DOHH2 (cell line): Measurements from ENCODE around the gene MFAP3.

Source experiments
- H3F3A ChIP-seq: fragments of 200-600 bp; sonication (generic), shearing (Covaris generic); 2 replicates; pipeline ENCODE4 v1.6.0; 2016; ENCODE audit warnings: antibody characterized with exemption, mild to moderate bottlenecking; ENCODE audit not compliant: control insufficient read depth, insufficient read depth
- H3K27ac ChIP-seq: fragments of 200-600 bp; sonication (generic); 2 replicates; pipeline ENCODE4 v1.5.1; 2014; ENCODE audit warnings: low read depth, mild to moderate bottlenecking, low read length, moderate library complexity
- H3K27me3 ChIP-seq: fragments of 200-600 bp; sonication (generic); 2 replicates; pipeline ENCODE4 v1.6.1; 2014; ENCODE audit warnings: mild to moderate bottlenecking, low read length, mixed read lengths; ENCODE audit not compliant: control insufficient read depth
- H3K36me3 ChIP-seq: fragments of 200-600 bp; sonication (generic); 2 replicates; pipeline ENCODE4 v1.6.1; 2014; ENCODE audit warnings: mild to moderate bottlenecking, low read length, moderate library complexity, mixed read lengths; ENCODE audit not compliant: control insufficient read depth
- H3K4me1 ChIP-seq: fragments of 200-600 bp; sonication (generic); 2 replicates; pipeline ENCODE4 v1.6.1; 2014; ENCODE audit warnings: mild to moderate bottlenecking, low read length, mixed read lengths; ENCODE audit not compliant: control insufficient read depth
- H3K4me2 ChIP-seq: fragments of 200-600 bp; sonication (generic); 2 replicates; pipeline ENCODE4 v1.6.0; 2014; ENCODE audit warnings: mild to moderate bottlenecking, low read length, moderate library complexity
- H3K4me3 ChIP-seq: fragments of 200-600 bp; sonication (generic); 2 replicates; pipeline ENCODE4 v1.5.1; 2014; ENCODE audit warnings: mild to moderate bottlenecking, low read length, mixed read lengths
- H3K79me2 ChIP-seq: fragments of 200-600 bp; sonication (generic); 2 replicates; pipeline ENCODE4 v1.6.1; 2014; ENCODE audit warnings: mild to moderate bottlenecking, low read length, mixed read lengths; ENCODE audit not compliant: control insufficient read depth
- H3K9me2 ChIP-seq: fragments of 200-600 bp; sonication (generic); replicated peaks from 2 replicates; pipeline ENCODE4 v1.6.1; 2014; ENCODE audit warnings: mild to moderate bottlenecking, low read length, mixed read lengths; ENCODE audit not compliant: control insufficient read depth
- H3K9me3 ChIP-seq: fragments of 200-600 bp; sonication (generic); 2 replicates; pipeline ENCODE4 v1.6.1; 2014; ENCODE audit warnings: antibody characterized with exemption, low read length, mixed read lengths; ENCODE audit not compliant: control insufficient read depth, insufficient read depth
- H4K20me1 ChIP-seq: fragments of 200-600 bp; sonication (generic); 2 replicates; pipeline ENCODE4 v1.6.0; 2014; ENCODE audit warnings: low read depth, mild to moderate bottlenecking, antibody characterized with exemption, low read length, moderate library complexity; ENCODE audit not compliant: control insufficient read depth, insufficient read depth
- CTCF ChIP-seq: fragments of 200-600 bp; sonication (generic); IDR thresholded peaks from one replicate; pipeline ENCODE4 v1.5.1; 2014; ENCODE audit warnings: antibody characterized with exemption, mild to moderate bottlenecking, low read depth, low read length; ENCODE audit not compliant: poor library complexity, severe bottlenecking
- EZH2phosphoT487 ChIP-seq: fragments of 200-600 bp; sonication (generic); IDR thresholded peaks from 2 replicates; pipeline ENCODE4 v1.6.1; 2017; ENCODE audit warnings: borderline replicate concordance, mild to moderate bottlenecking, antibody characterized with exemption, low read length, moderate library complexity, mixed read lengths

Gene MFAP3

DNA sequence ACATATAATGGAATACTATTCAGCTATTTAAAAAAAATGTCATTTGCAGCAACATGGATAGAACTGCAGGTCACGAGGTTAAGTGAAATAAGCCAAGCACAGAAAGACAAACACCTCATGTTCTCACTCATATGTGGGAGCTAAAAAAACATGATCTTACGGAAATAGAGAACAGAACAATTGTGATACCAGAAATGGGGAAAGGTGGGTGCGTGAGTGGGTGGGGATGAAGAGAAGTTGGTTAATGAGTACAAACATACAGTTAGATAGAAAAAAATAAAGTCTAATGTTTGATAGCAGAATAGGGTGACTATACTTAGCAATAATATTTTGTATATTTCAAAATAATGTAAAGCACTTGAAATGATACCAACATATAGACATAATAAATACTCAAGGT, 38.8 kb upstream of the MFAP3 start:
- H3K36me3 ChIP-seq = peaks cover 5% of the 10 kb centered on the region; the same call in 1 of the 2 replicates

GRCh38 chr5:154000703-154001102, 38.1 kb upstream of the MFAP3 start:
- no peak for TF ChIP-seq CTCF
- TF ChIP-seq EZH2phosphoT487 = no peak
- Histone ChIP-seq H3K36me3 (peaks cover 5% of the 10 kb centered on the region; the same call in 1 of the 2 replicates), H3F3A (no peaks in the 10 kb centered on the region), H3K27me3 (no peaks in the 10 kb centered on the region), H3K4me1 (no peaks in the 10 kb centered on the region), H4K20me1 (no peaks in the 10 kb centered on the region), H3K79me2 (no peaks in the 10 kb centered on the region), H3K4me3 (no peak overlapping the region), H3K4me2 (no peak overlapping the region), H3K9me2 (no peaks in the 10 kb centered on the region), H3K27ac (no peak overlapping the region), H3K9me3 (no peaks in the 10 kb centered on the region)

More for the DNA sequence above, 38.8 kb upstream of the MFAP3 start:
- Histone ChIP-seq H4K20me1 (no peaks in the 10 kb centered on the region), H3K4me2 (no peak overlapping the region), H3K27ac (no peak overlapping the region), H3K4me3 (no peak overlapping the region), H3K79me2 (no peaks in the 10 kb centered on the region), H3K9me2 (no peaks in the 10 kb centered on the region), H3K9me3 (no peaks in the 10 kb centered on the region), H3F3A (no peaks in the 10 kb centered on the region), H3K27me3 (no peaks in the 10 kb centered on the region), H3K4me1 (no peaks in the 10 kb centered on the region)
- TF ChIP-seq EZH2phosphoT487 (no peak), CTCF (no peak)

DNA sequence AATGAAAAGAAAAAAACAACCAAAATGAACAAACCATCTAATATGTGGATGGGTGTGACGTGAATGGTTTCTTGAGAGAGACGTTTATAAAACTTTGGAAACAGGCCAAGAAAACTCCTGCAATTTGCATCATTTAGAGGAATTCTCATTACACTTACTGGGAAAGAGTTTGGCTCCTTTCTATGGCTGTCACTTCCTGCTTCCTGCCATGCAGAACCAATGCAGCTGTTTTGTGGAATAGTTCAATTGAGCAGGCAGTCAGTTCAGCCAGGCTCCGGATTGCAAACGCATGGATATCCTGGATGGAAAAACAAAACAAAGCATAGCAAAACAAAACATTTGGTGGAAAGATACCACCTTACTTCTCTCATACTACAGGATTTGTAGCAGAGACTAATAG, 36.7 kb upstream of the MFAP3 start:
- Histone ChIP-seq H3K4me2 (no peak overlapping the region), H3K27ac (no peak overlapping the region), H3K9me3 (no peaks in the 10 kb centered on the region), H3K36me3 (peaks cover 4% of the 10 kb centered on the region; the same call in 1 of the 2 replicates), H3K4me1 (no peaks in the 10 kb centered on the region), H3K27me3 (no peaks in the 10 kb centered on the region), H3F3A (no peaks in the 10 kb centered on the region), H3K79me2 (no peaks in the 10 kb centered on the region), H3K4me3 (no peak overlapping the region), H4K20me1 (no peaks in the 10 kb centered on the region), H3K9me2 (no peaks in the 10 kb centered on the region)
- TF ChIP-seq EZH2phosphoT487 (no peak), CTCF (no peak)

- Histone ChIP-seq H3K79me2 (no peaks in the 10 kb centered on the region), H3K9me2 (no peaks in the 10 kb centered on the region), H3K27ac (no peak overlapping the region), H3K4me2 (no peak overlapping the region), H3F3A (no peaks in the 10 kb centered on the region), H3K27me3 (no peaks in the 10 kb centered on the region), H3K9me3 (no peaks in the 10 kb centered on the region), H3K4me3 (no peak overlapping the region), H3K36me3 (no peaks in the 10 kb centered on the region; the same call in 1 of the 2 replicates), H4K20me1 (no peaks in the 10 kb centered on the region), H3K4me1 (no peaks in the 10 kb centered on the region)
- TF ChIP-seq EZH2phosphoT487 (no peak), CTCF (no peak)
Measured at GRCh38 chr5:154002511-154003020, 36.2 kb upstream of the MFAP3 start.
